Mammary epithelial cell (primary cell): ENCODE data around the gene COL27A1.

Experiments used
- EZH2 ChIP-seq: IDR thresholded peaks from 2 replicates; pipeline ENCODE4 v1.6.1; 2012; ENCODE audit warnings: low read length, inconsistent platforms, borderline replicate concordance
- TF ChIP-seq, protein P1 (sequence below), 2 donors: IDR thresholded peaks in 1 of 2; conservative IDR thresholded peaks in 1 of 2; 2 replicates each; pipeline ENCODE4 v1.5.1; 2011 to 2012; ENCODE audit warnings: inconsistent platforms in 2 of 2, low read length in 2 of 2, mild to moderate bottlenecking in 2 of 2, control low read depth in 1 of 2, low read depth in 1 of 2; ENCODE audit not compliant: insufficient read depth in 1 of 2; ENCODE audit errors: extremely low read depth in 1 of 2

- TF ChIP-seq, protein P1, sequence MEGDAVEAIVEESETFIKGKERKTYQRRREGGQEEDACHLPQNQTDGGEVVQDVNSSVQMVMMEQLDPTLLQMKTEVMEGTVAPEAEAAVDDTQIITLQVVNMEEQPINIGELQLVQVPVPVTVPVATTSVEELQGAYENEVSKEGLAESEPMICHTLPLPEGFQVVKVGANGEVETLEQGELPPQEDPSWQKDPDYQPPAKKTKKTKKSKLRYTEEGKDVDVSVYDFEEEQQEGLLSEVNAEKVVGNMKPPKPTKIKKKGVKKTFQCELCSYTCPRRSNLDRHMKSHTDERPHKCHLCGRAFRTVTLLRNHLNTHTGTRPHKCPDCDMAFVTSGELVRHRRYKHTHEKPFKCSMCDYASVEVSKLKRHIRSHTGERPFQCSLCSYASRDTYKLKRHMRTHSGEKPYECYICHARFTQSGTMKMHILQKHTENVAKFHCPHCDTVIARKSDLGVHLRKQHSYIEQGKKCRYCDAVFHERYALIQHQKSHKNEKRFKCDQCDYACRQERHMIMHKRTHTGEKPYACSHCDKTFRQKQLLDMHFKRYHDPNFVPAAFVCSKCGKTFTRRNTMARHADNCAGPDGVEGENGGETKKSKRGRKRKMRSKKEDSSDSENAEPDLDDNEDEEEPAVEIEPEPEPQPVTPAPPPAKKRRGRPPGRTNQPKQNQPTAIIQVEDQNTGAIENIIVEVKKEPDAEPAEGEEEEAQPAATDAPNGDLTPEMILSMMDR (conservative IDR thresholded peaks at IDR 0.05 in 1 of 2, IDR thresholded peaks at IDR 0.05 in 1 of 2; ENCODE audit: extremely low read depth in 1 of 2, insufficient read depth in 1 of 2, low read depth in 1 of 2, low read length in 2 of 2) = no peak
- no peak for TF ChIP-seq EZH2
These were observed 102.9 kb downstream of the COL27A1 start for GRCh38 chr9:114258218-114258617.
